ENCODE results near the gene GMNN.
"Not testable (repeated sequence)": the region's sequence is repeated elsewhere in the genome, so short reads cannot be mapped to it uniquely, and the experiment has no call there.

Gene GMNN

GRCh38 chr6:24774696-24775519 lies at the start of gene GMNN:
TSS of gene GMNN (plus strand) at chr6:24774937. CDS start at chr6:24777247, 2,310 bp downstream.
- peaks cover 37% of the 10 kb centered on the region for H3K36me3 ChIP-seq (ENCODE audit: low read depth)
- no peaks in the 10 kb centered on the region for H3K27me3 ChIP-seq (ENCODE audit: insufficient read depth, poor library complexity, severe bottlenecking)
- peak; percentile 95 for ATAC-seq (ENCODE audit: low read depth)
- H3K9me3 ChIP-seq (ENCODE audit: severe bottlenecking): no peaks in the 10 kb centered on the region
- H3K4me3 ChIP-seq (ENCODE audit: severe bottlenecking): peak within 1 kb of the TSS; percentile 92
- DNase-seq (ENCODE audit: low spot score): peak; percentile 96
- H3K27ac ChIP-seq (ENCODE audit: poor library complexity, severe bottlenecking): peak within 1 kb of the TSS; percentile 85
- H3K4me1 ChIP-seq (ENCODE audit: insufficient read depth, poor library complexity, severe bottlenecking): peaks cover 26% of the 10 kb centered on the region
- no peak for TF ChIP-seq CTCF (IDR thresholded peaks at IDR 0.05; ENCODE audit: poor library complexity, severe bottlenecking)

- H3K4me1 ChIP-seq (ENCODE audit: insufficient read depth, poor library complexity, severe bottlenecking); ATAC-seq (ENCODE audit: low read depth); H3K4me3 ChIP-seq (ENCODE audit: severe bottlenecking); H3K27ac ChIP-seq (ENCODE audit: poor library complexity, severe bottlenecking); H3K27me3 ChIP-seq (ENCODE audit: insufficient read depth, poor library complexity, severe bottlenecking); H3K9me3 ChIP-seq (ENCODE audit: severe bottlenecking); DNase-seq (ENCODE audit: low spot score); H3K36me3 ChIP-seq (ENCODE audit: low read depth): not testable (repeated sequence)
Measured at GRCh38 chr6:24730653-24731052, 44.1 kb upstream of the GMNN start.

- H3K9me3 ChIP-seq (ENCODE audit: severe bottlenecking); ATAC-seq (ENCODE audit: low read depth); H3K36me3 ChIP-seq (ENCODE audit: low read depth); H3K27ac ChIP-seq (ENCODE audit: poor library complexity, severe bottlenecking); H3K4me1 ChIP-seq (ENCODE audit: insufficient read depth, poor library complexity, severe bottlenecking); H3K27me3 ChIP-seq (ENCODE audit: insufficient read depth, poor library complexity, severe bottlenecking); H3K4me3 ChIP-seq (ENCODE audit: severe bottlenecking); DNase-seq (ENCODE audit: low spot score): not testable (repeated sequence)
Measured at GRCh38 chr6:24731456-24732134, 43.1 kb upstream of the GMNN start.

GRCh38 chr6:24734166-24734565 lies 40.6 kb upstream of the GMNN start:
- no peaks in the 10 kb centered on the region for H3K27me3 ChIP-seq (ENCODE audit: insufficient read depth, poor library complexity, severe bottlenecking)
- H3K36me3 ChIP-seq (ENCODE audit: low read depth): no peaks in the 10 kb centered on the region
- no peaks in the 10 kb centered on the region for H3K9me3 ChIP-seq (ENCODE audit: severe bottlenecking)
- no peak overlapping the region for H3K27ac ChIP-seq (ENCODE audit: poor library complexity, severe bottlenecking)
- DNase-seq (ENCODE audit: low spot score): no peak
- H3K4me1 ChIP-seq (ENCODE audit: insufficient read depth, poor library complexity, severe bottlenecking): no peaks in the 10 kb centered on the region
- no peak overlapping the region for H3K4me3 ChIP-seq (ENCODE audit: severe bottlenecking)
- TF ChIP-seq CTCF (IDR thresholded peaks at IDR 0.05; ENCODE audit: poor library complexity, severe bottlenecking): no peak
- ATAC-seq (ENCODE audit: low read depth): no peak

- not testable (repeated sequence) for H3K27ac ChIP-seq (ENCODE audit: poor library complexity, severe bottlenecking); H3K9me3 ChIP-seq (ENCODE audit: severe bottlenecking); H3K4me1 ChIP-seq (ENCODE audit: insufficient read depth, poor library complexity, severe bottlenecking); H3K4me3 ChIP-seq (ENCODE audit: severe bottlenecking); DNase-seq (ENCODE audit: low spot score); H3K27me3 ChIP-seq (ENCODE audit: insufficient read depth, poor library complexity, severe bottlenecking); H3K36me3 ChIP-seq (ENCODE audit: low read depth); ATAC-seq (ENCODE audit: low read depth)
Measured at GRCh38 chr6:24734710-24735109, 40.0 kb upstream of the GMNN start.

GRCh38 chr6:24738741-24739140 lies 36.0 kb upstream of the GMNN start:
- Histone ChIP-seq H3K9me3 (ENCODE audit: severe bottlenecking) (no peaks in the 10 kb centered on the region), H3K27ac (ENCODE audit: poor library complexity, severe bottlenecking) (no peak overlapping the region), H3K4me1 (ENCODE audit: insufficient read depth, poor library complexity, severe bottlenecking) (peaks cover 15% of the 10 kb centered on the region), H3K4me3 (ENCODE audit: severe bottlenecking) (no peak overlapping the region), H3K36me3 (ENCODE audit: low read depth) (no peaks in the 10 kb centered on the region), H3K27me3 (ENCODE audit: insufficient read depth, poor library complexity, severe bottlenecking) (no peaks in the 10 kb centered on the region)
- TF ChIP-seq CTCF (IDR thresholded peaks at IDR 0.05; ENCODE audit: poor library complexity, severe bottlenecking): no peak
- no peak for ATAC-seq (ENCODE audit: low read depth)
- no peak for DNase-seq (ENCODE audit: low spot score)
